HEK293T (cell line): ENCODE measurements around the gene GPR68.

ENCODE experiments used
- BHLHE40 ChIP-seq: fragments of 450-650 bp; IDR thresholded peaks from 2 replicates; pipeline ENCODE4 v1.6.1; 2016; ENCODE audit warnings: mild to moderate bottlenecking, moderate library complexity, borderline replicate concordance
- FOXK2 ChIP-seq: fragments of 450-650 bp; IDR thresholded peaks from 2 replicates; pipeline ENCODE4 v1.6.1; 2016; ENCODE audit warnings: mild to moderate bottlenecking
- FOXM1 ChIP-seq: fragments of 450-650 bp; IDR thresholded peaks from 2 replicates; pipeline ENCODE4 v1.6.1; 2017; ENCODE audit warnings: mild to moderate bottlenecking, borderline replicate concordance
- HDGF ChIP-seq: fragments of 450-650 bp; IDR thresholded peaks from 2 replicates; pipeline ENCODE4 v1.6.1; 2017; ENCODE audit warnings: antibody characterized with exemption, borderline replicate concordance
- SP1 ChIP-seq: fragments of 450-650 bp; IDR thresholded peaks from 2 replicates; pipeline ENCODE4 v1.6.1; 2017
- SUZ12 ChIP-seq: fragments of 450-650 bp; IDR thresholded peaks from 2 replicates; pipeline ENCODE4 v1.6.1; 2016; ENCODE audit warnings: mild to moderate bottlenecking
- ZNF384 ChIP-seq: fragments of 450-650 bp; IDR thresholded peaks from 2 replicates; pipeline ENCODE4 v1.6.1; 2016
- TF ChIP-seq, protein P1 (sequence below): fragments of 450-650 bp; IDR thresholded peaks from 2 replicates; pipeline ENCODE4 v1.6.1; 2016

DNA sequence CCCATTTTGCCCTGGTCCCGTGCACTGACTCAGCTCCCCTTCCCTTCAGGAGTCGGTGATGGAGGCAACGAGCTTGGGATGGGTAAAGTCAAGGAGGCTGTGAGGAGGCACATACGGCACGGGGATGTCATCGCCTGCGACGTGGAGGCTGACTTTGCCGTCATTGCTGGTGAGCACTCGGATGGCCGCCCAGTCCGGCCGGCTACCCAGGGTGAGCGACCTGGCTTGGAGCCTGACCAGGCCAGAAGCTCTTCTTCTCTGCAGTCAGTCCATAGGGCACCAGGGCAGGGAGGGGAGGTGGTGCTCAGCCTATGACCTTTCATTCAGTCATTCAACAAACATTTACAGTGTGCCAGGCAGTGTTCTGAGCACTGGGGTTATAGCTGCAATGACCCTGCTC, 39.8 kb downstream of the GPR68 start:
- TF ChIP-seq BHLHE40 = no peak
- TF ChIP-seq, protein P1, sequence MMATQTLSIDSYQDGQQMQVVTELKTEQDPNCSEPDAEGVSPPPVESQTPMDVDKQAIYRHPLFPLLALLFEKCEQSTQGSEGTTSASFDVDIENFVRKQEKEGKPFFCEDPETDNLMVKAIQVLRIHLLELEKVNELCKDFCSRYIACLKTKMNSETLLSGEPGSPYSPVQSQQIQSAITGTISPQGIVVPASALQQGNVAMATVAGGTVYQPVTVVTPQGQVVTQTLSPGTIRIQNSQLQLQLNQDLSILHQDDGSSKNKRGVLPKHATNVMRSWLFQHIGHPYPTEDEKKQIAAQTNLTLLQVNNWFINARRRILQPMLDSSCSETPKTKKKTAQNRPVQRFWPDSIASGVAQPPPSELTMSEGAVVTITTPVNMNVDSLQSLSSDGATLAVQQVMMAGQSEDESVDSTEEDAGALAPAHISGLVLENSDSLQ = no peak
- TF ChIP-seq SUZ12 = no peak
- TF ChIP-seq ZNF384 = no peak
- no peak for TF ChIP-seq FOXK2
- TF ChIP-seq HDGF = no peak
- TF ChIP-seq SP1 = no peak
- no peak for TF ChIP-seq FOXM1
